GM12891 (cell line): ENCODE measurements around the gene NFKB1.

Source experiments
- POLR2A ChIP-seq: IDR thresholded peaks from 2 replicates; pipeline ENCODE4 v1.6.1; 2011; ENCODE audit warnings: low read depth, low read length, control low read depth
- POLR2AphosphoS5 ChIP-seq: IDR thresholded peaks from 2 replicates; pipeline ENCODE4 v1.6.1; 2011; ENCODE audit warnings: low read depth, low read length, control low read depth
- TAF1 ChIP-seq: IDR thresholded peaks from 2 replicates; pipeline ENCODE4 v1.6.1; 2011; ENCODE audit warnings: low read depth, low read length, control low read depth

GRCh38 chr4:102657206-102657605 is 156.0 kb downstream of the NFKB1 start:
- TF ChIP-seq POLR2AphosphoS5: no peak
- no peak for TF ChIP-seq TAF1
- no peak for TF ChIP-seq POLR2A
